GM12892 (cell line): ENCODE data around the gene TFDP1. TPM values are rescaled to one million over a fixed set of nuclear protein-coding genes. Genes with fewer than 3 reads are reported as not detected.
A peak's percentile ranks its signal among the peaks of the same experiment; 100 is the strongest.

Source experiments
- DNase-seq: peaks from one replicate; pipeline ENCODE4 v3.0.0; 2011; ENCODE audit not compliant: insufficient read length
- FAIRE-seq: peaks from 2 replicates; lab custom pipeline; 2011; peaks lifted over from hg19 to GRCh38; lab: Jason Lieb, UNC
- POLR2A ChIP-seq: IDR thresholded peaks from 2 replicates; pipeline ENCODE4 v1.6.1; 2011; ENCODE audit warnings: low read depth, low read length, control low read depth
- POLR2AphosphoS5 ChIP-seq: IDR thresholded peaks from 2 replicates; pipeline ENCODE4 v1.6.1; 2011; ENCODE audit warnings: low read depth, low read length, control low read depth
- TAF1 ChIP-seq: IDR thresholded peaks from 2 replicates; pipeline ENCODE4 v1.6.1; 2011; ENCODE audit warnings: low read depth, mild to moderate bottlenecking, control low read depth, low read length, borderline replicate concordance
- polyA plus RNA-seq: library from polyadenylated mRNA; unstranded; fragments of >200 nt; gene quantifications from one replicate; pipeline ENCODE4 v1.2.1, GENCODE V29; 2012; ENCODE audit warnings: missing spikeins, inconsistent platforms; ENCODE audit not compliant: missing spikeins

The TFDP1 gene
- 142 TPM for polyA plus RNA-seq

GRCh38 chr13:113584205-113584869, at the start of gene TFDP1:
TSS of gene TFDP1 (plus strand) at chr13:113584753. CDS start at chr13:113585838, 1,085 bp downstream.
- FAIRE-seq (peak; percentile 98), DNase-seq (peak; percentile 89)
- TF ChIP-seq TAF1 (peak; percentile 41; the same call in 1 of the 2 replicates), POLR2AphosphoS5 (no peak), POLR2A (peak; percentile 79)

DNA sequence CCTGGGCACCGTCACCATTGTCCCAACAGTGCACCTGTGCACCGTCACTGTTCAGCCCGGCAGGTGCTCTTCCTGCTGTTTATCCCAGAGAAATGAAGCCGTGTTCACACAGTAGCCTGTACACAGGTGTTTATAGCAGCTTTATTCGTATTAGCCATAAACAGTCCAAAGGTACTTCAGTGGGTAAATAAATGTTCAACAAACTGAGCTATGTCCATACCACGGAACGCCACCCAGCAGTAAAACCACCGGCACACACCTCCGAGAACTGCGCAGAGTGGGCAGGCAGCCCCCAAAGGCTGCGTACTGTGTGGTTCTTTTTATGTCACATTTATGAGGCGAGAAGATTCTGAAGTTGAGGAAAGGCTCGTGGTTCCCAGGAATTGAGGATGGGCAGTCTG, 49.2 kb upstream of the TFDP1 start:
- TF ChIP-seq TAF1 (no peak), POLR2A (no peak), POLR2AphosphoS5 (no peak)
- FAIRE-seq (no peak), DNase-seq (no peak)

GRCh38 chr13:113536461-113537110, 48.0 kb upstream of the TFDP1 start:
- DNase-seq, result no peak

GRCh38 chr13:113537205-113537604, 47.3 kb upstream of the TFDP1 start:
- TF ChIP-seq POLR2A (no peak), TAF1 (no peak), POLR2AphosphoS5 (no peak)
- DNase-seq, result no peak
- no peak for FAIRE-seq

More at GRCh38 chr13:113536461-113537110, 48.0 kb upstream of the TFDP1 start:
- TF ChIP-seq POLR2A (no peak), TAF1 (no peak), POLR2AphosphoS5 (no peak)
- FAIRE-seq, result no peak

DNA sequence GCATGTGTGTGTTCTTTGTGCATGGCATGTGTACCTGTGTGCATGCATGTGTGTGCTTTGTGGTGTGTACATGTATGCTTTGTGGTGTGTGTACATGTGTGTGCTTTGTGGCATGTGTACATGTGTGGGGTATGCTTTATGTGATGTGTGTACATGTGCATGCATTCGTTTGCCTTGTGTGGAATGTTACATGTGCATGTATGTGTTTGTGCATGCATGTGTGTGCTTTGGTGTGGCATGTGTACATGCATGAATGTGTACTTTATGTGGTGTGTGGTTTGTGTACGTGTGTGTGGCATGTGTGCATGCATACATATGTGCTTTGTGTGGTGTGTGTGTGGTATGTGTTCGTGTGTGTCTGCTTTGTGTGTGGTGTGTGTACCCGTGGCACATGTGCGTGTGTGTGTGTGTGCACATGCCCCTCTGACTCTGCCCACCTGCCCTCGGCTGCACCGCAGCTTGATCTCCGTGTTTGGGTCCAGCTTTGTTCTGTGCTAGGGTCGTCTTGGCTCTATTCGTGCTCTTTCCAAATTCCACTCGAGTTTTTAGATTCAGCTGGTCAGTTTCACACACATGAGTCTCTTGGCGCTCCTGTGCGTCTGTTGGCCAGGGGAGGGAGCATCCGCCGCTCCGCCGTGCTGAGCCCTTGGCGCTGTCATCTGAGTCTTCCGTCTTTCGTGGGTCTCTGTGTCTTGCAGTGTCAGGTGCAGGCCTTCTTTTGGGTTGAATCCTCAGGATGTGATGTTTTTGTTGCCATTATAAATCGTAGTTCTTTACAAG, 46.5 kb upstream of the TFDP1 start:
- DNase-seq, result no peak
- no peak for TF ChIP-seq POLR2AphosphoS5
- no peak for TF ChIP-seq TAF1
- no peak for TF ChIP-seq POLR2A
- FAIRE-seq, result no peak

GRCh38 chr13:113538689-113539058, 45.9 kb upstream of the TFDP1 start:
- FAIRE-seq, result no peak
- DNase-seq, result no peak
- TF ChIP-seq POLR2AphosphoS5 (no peak), POLR2A (no peak), TAF1 (no peak)

DNA sequence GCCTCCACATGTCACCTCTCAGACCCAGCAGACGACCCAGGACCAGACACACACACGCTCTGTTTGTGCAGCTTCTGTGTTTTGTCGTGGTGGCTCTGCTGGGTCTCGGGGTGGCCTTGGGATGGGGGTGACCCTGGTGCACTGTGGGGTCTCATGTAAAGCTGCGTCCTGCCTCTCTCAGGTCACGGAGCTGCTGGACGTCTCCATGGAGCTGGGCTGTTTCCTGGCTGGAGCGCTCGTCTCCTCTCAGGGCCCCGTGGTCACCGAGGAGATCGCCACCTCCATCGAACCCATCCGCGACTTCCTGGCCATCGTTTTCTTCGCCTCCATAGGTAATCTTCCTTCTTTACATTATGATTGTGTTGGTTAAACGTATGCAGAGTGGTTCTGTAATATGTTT, 45.4 kb upstream of the TFDP1 start:
- no peak for DNase-seq
- FAIRE-seq, result no peak
- TF ChIP-seq TAF1 (no peak), POLR2A (no peak), POLR2AphosphoS5 (no peak)

DNA sequence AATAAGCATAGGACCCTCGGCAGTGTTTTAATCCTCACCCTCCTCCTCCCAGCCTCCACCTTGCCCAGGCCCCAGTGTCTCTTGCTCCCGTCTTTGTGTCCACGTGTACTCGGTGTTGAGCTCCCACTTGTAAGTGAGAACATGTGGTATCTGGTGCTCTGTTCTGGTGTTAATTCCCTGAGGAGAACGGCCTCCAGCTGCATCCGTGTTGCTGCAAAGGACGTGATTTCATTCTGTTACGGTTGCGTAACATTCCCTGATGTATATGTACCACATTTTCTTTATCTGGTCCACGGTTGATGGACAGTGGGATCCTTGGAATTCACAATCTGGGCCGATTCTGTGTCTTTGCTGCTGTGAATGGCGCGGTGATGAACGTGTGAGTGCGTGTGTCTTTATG, 44.7 kb upstream of the TFDP1 start:
- TF ChIP-seq TAF1, result no peak
- FAIRE-seq (no peak), DNase-seq (no peak)

DNA sequence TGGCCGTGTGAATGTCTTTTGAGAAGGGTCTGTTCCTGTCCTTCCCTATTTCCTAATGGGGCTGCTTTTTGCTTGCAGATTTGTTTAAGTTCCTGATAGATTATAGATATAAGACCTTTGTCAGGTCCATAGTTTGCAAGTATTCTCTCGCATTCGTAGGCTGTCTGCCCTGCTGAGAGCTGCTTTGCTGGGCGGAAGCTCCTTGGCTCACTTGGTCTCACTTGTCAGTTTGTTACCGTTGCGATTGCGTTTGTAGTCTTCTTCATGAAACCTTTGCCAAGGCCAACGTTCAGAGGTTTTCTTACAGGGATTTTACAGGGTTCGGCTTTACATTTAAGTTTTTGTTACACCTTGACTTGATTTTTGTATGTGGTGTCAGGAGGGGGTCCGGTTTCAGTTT, 44.0 kb upstream of the TFDP1 start:
- DNase-seq (no peak), FAIRE-seq (no peak)
- no peak for TF ChIP-seq POLR2A
- TF ChIP-seq POLR2AphosphoS5, result no peak
- no peak for TF ChIP-seq TAF1

DNA sequence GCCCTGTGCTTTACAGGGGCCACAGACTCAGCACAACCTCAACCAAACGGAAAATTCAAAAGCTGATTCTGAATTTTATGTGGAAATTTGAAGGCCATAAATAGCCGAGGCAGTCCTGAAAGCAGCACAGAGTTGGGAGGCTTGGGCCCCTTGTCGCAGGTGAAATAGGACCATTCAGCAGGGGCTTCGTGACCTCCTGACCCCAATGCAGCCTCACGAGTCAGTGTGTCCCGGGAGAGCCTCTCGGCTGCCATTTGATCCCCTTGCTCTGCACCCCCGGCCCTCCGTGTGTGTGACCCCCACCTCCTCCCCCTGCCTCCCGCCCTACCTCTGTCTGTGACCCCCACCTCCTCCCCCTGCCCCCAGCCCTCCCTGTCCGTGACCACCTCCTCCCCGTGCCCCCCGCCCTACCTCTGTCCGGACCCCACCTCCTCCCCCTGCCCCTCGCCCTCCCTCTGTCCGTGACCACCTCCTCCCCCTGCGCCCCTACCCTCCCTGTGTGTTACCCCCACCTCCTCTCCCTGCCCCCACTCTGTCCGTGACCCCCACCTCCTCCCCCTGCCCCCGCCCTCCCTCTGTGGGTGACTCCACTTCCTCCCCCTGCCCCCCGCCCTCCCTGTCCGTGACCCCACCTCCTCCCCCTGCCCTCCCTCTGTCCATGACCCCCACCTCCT, 41.7 kb upstream of the TFDP1 start:
- FAIRE-seq (no peak), DNase-seq (no peak)
- no peak for TF ChIP-seq POLR2A
- TF ChIP-seq TAF1, result no peak
- TF ChIP-seq POLR2AphosphoS5, result no peak
